OCI-LY7 (cell line): ENCODE measurements around the gene RIN3. TPM values are rescaled to one million over a fixed set of nuclear protein-coding genes. Genes with fewer than 3 reads are reported as not detected.

ENCODE experiments used
- BruUV-seq: library from RNA; stranded (reverse); fragments of 400-500 nt; replicated peaks from 2 replicates; lab custom pipeline; 2021; lab: Mats Ljungman, UMichigan
- CTCF ChIA-PET: fragments of 300-600 bp; sonication (Branson Sonifier 250); formaldehyde crosslinking; loops from one replicate; lab custom pipeline; 2022; ENCODE audit warnings: antibody characterized with exemption; ENCODE audit not compliant: unreplicated experiment; lab: Charles Lee
- POLR2A ChIA-PET: fragments of 300-600 bp; sonication (Branson Sonifier 250); formaldehyde crosslinking; loops from one replicate; lab custom pipeline; 2022; ENCODE audit warnings: antibody characterized with exemption; lab: Charles Lee
- DNase-seq: peaks from one replicate; pipeline ENCODE4 v3.0.0-alpha.2; 2015; ENCODE audit warnings: low spot score
- H2AFZ ChIP-seq: fragments of 200-600 bp; sonication (generic), shearing (Covaris generic); 2 replicates; pipeline ENCODE4 v1.6.1; 2014; ENCODE audit warnings: mild to moderate bottlenecking, antibody characterized with exemption, low read length, moderate library complexity
- H3K27ac ChIP-seq: fragments of 200-600 bp; sonication (generic); 2 replicates; pipeline ENCODE4 v1.5.1; 2014; ENCODE audit warnings: mixed run types, low read depth, mild to moderate bottlenecking, moderate library complexity, low read length, inconsistent platforms; ENCODE audit not compliant: poor library complexity, severe bottlenecking
- H3K36me3 ChIP-seq: fragments of 200-600 bp; sonication (generic); 2 replicates; pipeline ENCODE4 v1.6.1; 2014; ENCODE audit warnings: mild to moderate bottlenecking, antibody characterized with exemption, low read length, moderate library complexity, mixed read lengths; ENCODE audit not compliant: insufficient read depth
- H3K4me1 ChIP-seq: fragments of 200-600 bp; sonication (generic); 2 replicates; pipeline ENCODE4 v1.5.1; 2014; ENCODE audit warnings: mild to moderate bottlenecking, low read length; ENCODE audit not compliant: insufficient read depth, poor library complexity, severe bottlenecking
- H3K4me2 ChIP-seq: fragments of 200-600 bp; sonication (generic); 2 replicates; pipeline ENCODE4 v1.6.1; 2014; ENCODE audit warnings: mild to moderate bottlenecking, low read length
- H3K4me3 ChIP-seq: fragments of 200-600 bp; sonication (generic); 2 replicates; pipeline ENCODE4 v1.5.1; 2014; ENCODE audit warnings: mild to moderate bottlenecking, low read depth, low read length; ENCODE audit not compliant: poor library complexity, severe bottlenecking
- H3K79me2 ChIP-seq: fragments of 200-600 bp; sonication (generic); 2 replicates; pipeline ENCODE4 v1.6.1; 2016; ENCODE audit warnings: low read depth, mild to moderate bottlenecking, low read length, moderate library complexity, mixed read lengths; ENCODE audit not compliant: insufficient read depth
- H3K9me2 ChIP-seq: fragments of 200-600 bp; sonication (generic); 2 replicates; pipeline ENCODE4 v1.6.1; 2016; ENCODE audit warnings: mild to moderate bottlenecking, low read length, mixed read lengths; ENCODE audit not compliant: insufficient read depth
- H3K9me3 ChIP-seq: fragments of 200-600 bp; sonication (generic); 2 replicates; pipeline ENCODE4 v1.6.1; 2014; ENCODE audit warnings: mild to moderate bottlenecking, mixed run types, low read length, mixed read lengths
- H4K20me1 ChIP-seq: fragments of 200-600 bp; sonication (generic); 2 replicates; pipeline ENCODE4 v1.6.1; 2014; ENCODE audit warnings: mild to moderate bottlenecking, antibody characterized with exemption, low read length, moderate library complexity, mixed read lengths; ENCODE audit not compliant: insufficient read depth
- CTCF ChIP-seq: fragments of 200-600 bp; sonication (generic); conservative IDR thresholded peaks from 2 replicates; pipeline ENCODE4 v1.5.1; 2014; ENCODE audit warnings: mild to moderate bottlenecking, antibody characterized with exemption, low read length, moderate library complexity, mixed read lengths
- EZH2phosphoT487 ChIP-seq: fragments of 200-600 bp; sonication (generic); IDR thresholded peaks from 2 replicates; pipeline ENCODE4 v1.6.1; 2018; ENCODE audit warnings: low read depth, borderline replicate concordance, mild to moderate bottlenecking, mixed run types, antibody characterized with exemption, low read length, moderate library complexity, mixed read lengths
- intact Hi-C: fragments of 100-400 bp; cut with micrococcal nuclease; formaldehyde crosslinking; loops from one replicate; pipeline ENCODE4 v1.10.0; 2022; ENCODE audit not compliant: unreplicated experiment
- total RNA-seq, 2 experiments: library from RNA; depleted of rRNA in 1 of 2; stranded (reverse); fragments of >200 nt in 1 of 2; shearing (Covaris generic) in 1 of 2; gene quantifications; 2 replicates each; pipeline ENCODE4 v1.2.3, GENCODE V29; 2014 to 2022

RIN3 gene
- total RNA-seq, 2 experiments from 2014 or later = not detected

DNA sequence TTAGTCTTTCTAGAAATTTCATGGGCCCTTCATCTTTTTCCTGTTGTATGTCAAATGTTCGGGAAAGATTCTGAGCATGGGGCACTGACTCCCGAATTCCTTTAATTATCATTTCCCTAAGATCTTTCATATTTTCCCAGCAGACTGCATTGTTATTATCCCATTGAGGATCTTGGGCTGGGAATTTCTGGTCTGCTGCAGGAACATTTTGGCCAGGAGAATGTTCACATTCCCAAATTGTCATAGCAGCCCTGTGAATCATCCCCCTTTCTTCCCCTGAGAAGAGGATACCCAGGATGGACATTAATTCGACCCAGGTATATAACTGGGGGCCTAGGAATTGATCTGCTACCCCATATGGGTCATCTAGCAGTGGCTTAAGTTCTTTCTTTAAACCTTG lies 112.5 kb downstream of the RIN3 start:
- no peak for TF ChIP-seq CTCF
- Histone ChIP-seq H3K4me3 (no peak overlapping the region), H3K9me2 (no peaks in the 10 kb centered on the region), H4K20me1 (no peaks in the 10 kb centered on the region), H3K4me2 (no peak overlapping the region), H3K4me1 (no peaks in the 10 kb centered on the region), H2AFZ (no peak overlapping the region), H3K79me2 (no peaks in the 10 kb centered on the region), H3K9me3 (0 out of 2 replicates have a peak, but pooled peaks cover 4% of the 10 kb centered on the region), H3K27ac (no peak overlapping the region), H3K36me3 (no peaks in the 10 kb centered on the region)
- no TSS peak for BruUV-seq
- POLR2A ChIA-PET = no interaction called here
- intact Hi-C loops = no loop called here
- DNase-seq = no peak
- CTCF ChIA-PET = no interaction called here

DNA sequence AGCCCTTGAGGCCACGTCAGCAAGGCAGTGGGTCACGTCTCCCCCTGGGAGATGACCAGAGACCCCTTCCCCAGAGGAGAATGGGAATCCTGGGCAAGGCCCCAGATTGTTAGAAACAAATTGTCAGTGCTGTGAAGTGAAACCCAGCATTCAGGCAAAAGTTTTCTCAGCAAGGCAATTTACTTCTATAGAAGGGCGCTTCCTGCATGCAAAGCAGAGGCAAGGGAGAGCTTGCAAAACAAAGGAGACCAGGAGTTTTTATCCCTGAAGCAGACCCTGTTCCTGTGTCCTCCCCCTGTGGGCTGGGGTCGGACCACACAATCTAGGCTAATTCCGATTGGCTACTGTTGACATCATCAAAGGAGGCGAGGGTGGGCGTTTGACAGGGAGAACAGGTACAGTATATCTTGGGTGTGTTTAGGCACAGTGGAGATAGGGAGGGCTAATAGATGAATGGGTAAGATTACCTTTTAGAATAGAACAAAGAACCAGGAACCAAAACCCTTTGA lies 114.2 kb downstream of the RIN3 start:
- intact Hi-C loops = no loop called here
- no peak for DNase-seq
- Histone ChIP-seq H3K9me2 (no peaks in the 10 kb centered on the region), H3K79me2 (no peaks in the 10 kb centered on the region), H3K4me1 (no peaks in the 10 kb centered on the region), H2AFZ (no peak overlapping the region), H3K27ac (no peak overlapping the region), H4K20me1 (no peaks in the 10 kb centered on the region), H3K36me3 (no peaks in the 10 kb centered on the region), H3K4me3 (no peak overlapping the region), H3K4me2 (no peak overlapping the region), H3K9me3 (no peaks in the 10 kb centered on the region)
- ChIA-PET CTCF (no interaction called here), POLR2A (no interaction called here)
- TF ChIP-seq CTCF (no peak), EZH2phosphoT487 (no peak)
- no TSS peak for BruUV-seq

GRCh38 chr14:92628636-92629035 lies 115.1 kb downstream of the RIN3 start:
- ChIA-PET CTCF (no interaction called here), POLR2A (no interaction called here)
- Histone ChIP-seq H3K27ac (no peak overlapping the region), H2AFZ (no peak overlapping the region), H3K9me2 (no peaks in the 10 kb centered on the region), H3K4me2 (no peak overlapping the region), H3K9me3 (no peaks in the 10 kb centered on the region), H4K20me1 (no peaks in the 10 kb centered on the region), H3K36me3 (no peaks in the 10 kb centered on the region), H3K79me2 (no peaks in the 10 kb centered on the region), H3K4me3 (no peak overlapping the region), H3K4me1 (no peaks in the 10 kb centered on the region)
- no peak for DNase-seq
- TF ChIP-seq CTCF = no peak
- no peak for TF ChIP-seq EZH2phosphoT487
- BruUV-seq = no TSS peak
- intact Hi-C loops = no loop called here
